ENCODE data around the gene SEMA7A. TPM values are rescaled to one million over a fixed set of nuclear protein-coding genes. Genes with fewer than 3 reads are reported as not detected.

Gene SEMA7A
- total RNA-seq, 4 donors from 2014 or later: 31.8 to 35.6 (median 33.8) TPM

DNA sequence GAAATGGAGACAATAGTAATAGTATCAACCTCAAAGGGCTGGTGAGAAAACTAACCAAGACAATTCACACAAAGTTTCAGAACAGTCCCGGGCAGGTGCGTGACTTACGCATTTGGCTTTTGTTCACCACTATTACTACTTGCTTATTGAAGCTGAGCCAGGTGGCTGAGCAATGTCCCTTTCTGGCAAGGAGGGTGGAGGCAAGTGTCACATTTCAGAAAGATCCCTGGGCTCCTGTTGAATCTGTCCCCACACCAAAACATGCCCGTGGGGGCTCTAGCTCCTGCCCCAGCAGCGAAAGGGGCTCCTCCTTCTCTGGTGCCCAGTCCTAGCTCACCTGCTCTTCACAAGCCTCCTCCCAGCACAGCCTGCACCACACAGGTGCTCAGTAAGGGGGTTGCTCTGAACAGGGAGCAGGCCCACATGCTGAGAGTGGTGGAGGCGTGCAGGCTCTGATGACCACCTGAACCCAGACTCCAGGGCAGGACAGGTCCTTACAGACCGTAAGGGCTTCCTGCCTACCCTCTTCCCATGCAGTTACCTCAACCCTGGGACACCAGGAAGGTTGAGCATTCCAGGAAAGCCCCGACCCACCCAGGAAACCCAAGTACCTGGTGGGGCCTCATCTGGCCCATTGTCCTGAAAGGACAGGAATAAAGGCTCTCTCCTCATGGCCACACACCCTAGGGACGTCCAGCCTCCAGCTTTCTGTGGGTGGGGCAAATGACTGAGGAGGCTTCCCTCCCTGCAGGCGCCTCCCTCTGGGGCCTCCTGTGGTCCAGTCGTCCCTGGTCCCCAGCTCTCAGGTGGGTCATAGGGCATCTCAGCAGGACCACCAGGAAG lies 32.6 kb downstream of the SEMA7A start:
- Histone ChIP-seq H3K36me3 (no peaks in the 10 kb centered on the region), H3K4me1 (peaks cover 0 to 31% (median 6%) of the 10 kb centered on the region in 4 donors), H3K9me3 (no peaks in the 10 kb centered on the region), H3K4me3 (no peak overlapping the region), H3K27ac (peak overlapping the region in 1 of 4 donors; percentile 25), H3K27me3 (no peaks in the 10 kb centered on the region)
- no peak for DNase-seq (ENCODE audit: low spot score in 2 of 2)
- no peak for TF ChIP-seq EP300 (IDR thresholded peaks at IDR 0.05)
- no peak for TF ChIP-seq POLR2A (IDR thresholded peaks at IDR 0.05)
- TF ChIP-seq CTCF (IDR thresholded peaks at IDR 0.05): no peak
- 61 to 72% methylated on average over 9 to 11 of the region's 11 CpGs for WGBS, 2 donors

- TF ChIP-seq CTCF (IDR thresholded peaks at IDR 0.05): no peak
- no peak for TF ChIP-seq EP300 (IDR thresholded peaks at IDR 0.05)
- TF ChIP-seq POLR2A (IDR thresholded peaks at IDR 0.05): no peak
- Histone ChIP-seq H3K9me3 (no peaks in the 10 kb centered on the region), H3K4me3 (no peak overlapping the region), H3K27me3 (no peaks in the 10 kb centered on the region), H3K4me1 (peaks cover 0 to 31% (median 6%) of the 10 kb centered on the region in 4 donors), H3K27ac (peak overlapping the region in 1 of 4 donors; percentile 25), H3K36me3 (no peaks in the 10 kb centered on the region)
- 88 to 90% methylated on average over 9 of the region's 10 CpGs for WGBS, 2 donors
- DNase-seq (ENCODE audit: low spot score in 2 of 2): no peak
Measured at GRCh38 chr15:74400313-74400860, 33.4 kb downstream of the SEMA7A start.

- Histone ChIP-seq H3K27ac (peak overlapping the region in 1 of 4 donors; percentile 54), H3K4me3 (no peak overlapping the region), H3K4me1 (peaks cover 0 to 31% (median 6%) of the 10 kb centered on the region in 4 donors), H3K36me3 (no peaks in the 10 kb centered on the region), H3K27me3 (no peaks in the 10 kb centered on the region), H3K9me3 (no peaks in the 10 kb centered on the region)
- no peak for TF ChIP-seq CTCF (IDR thresholded peaks at IDR 0.05)
- no peak for TF ChIP-seq EP300 (IDR thresholded peaks at IDR 0.05)
- TF ChIP-seq POLR2A (IDR thresholded peaks at IDR 0.05): no peak
- WGBS, 2 donors: 35 to 36% methylated on average over 5 of the region's 5 CpGs
- DNase-seq (ENCODE audit: low spot score in 2 of 2): no peak
Measured at GRCh38 chr15:74399511-74400312, 34.0 kb downstream of the SEMA7A start.

DNA sequence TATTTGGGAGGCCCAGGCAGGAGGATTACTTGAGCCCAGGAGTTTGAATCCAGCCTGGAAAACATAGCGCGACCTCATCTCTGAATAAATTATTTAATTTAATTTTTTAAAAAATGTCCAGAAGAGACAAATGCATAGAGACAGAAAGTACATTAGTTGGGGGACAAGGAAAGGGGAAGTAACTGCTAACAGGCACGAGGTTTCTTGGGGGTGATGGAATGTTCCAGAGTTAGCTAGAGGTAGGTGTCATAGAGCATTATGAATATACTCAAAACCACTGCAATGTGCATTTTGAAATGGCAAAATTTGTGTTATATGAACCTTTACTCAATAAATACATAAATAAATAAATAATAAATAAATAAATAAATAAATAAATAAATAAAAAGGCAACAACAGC lies 34.7 kb downstream of the SEMA7A start:
- peaks cover 0 to 29% (median 4%) of the 10 kb centered on the region in 4 donors for H3K4me1 ChIP-seq
- 89 to 90% methylated on average over 3 of the region's 3 CpGs for WGBS, 2 donors

GRCh38 chr15:74398183-74398582 lies 35.6 kb downstream of the SEMA7A start:
- no peak for DNase-seq (ENCODE audit: low spot score in 2 of 2)
- no peak overlapping the region for H3K4me3 ChIP-seq
- peaks cover 0 to 20% (median 0%) of the 10 kb centered on the region in 4 donors for H3K4me1 ChIP-seq
- H3K36me3 ChIP-seq: no peaks in the 10 kb centered on the region
- H3K27me3 ChIP-seq: no peaks in the 10 kb centered on the region
- no peaks in the 10 kb centered on the region for H3K9me3 ChIP-seq
- WGBS, 2 donors: 92 to 97% methylated on average over 5 of the region's 5 CpGs
- TF ChIP-seq EP300 (IDR thresholded peaks at IDR 0.05) (no peak), POLR2A (IDR thresholded peaks at IDR 0.05) (no peak), CTCF (IDR thresholded peaks at IDR 0.05) (no peak)
- H3K27ac ChIP-seq: no peak overlapping the region

More for the DNA sequence above, 34.7 kb downstream of the SEMA7A start:
- Histone ChIP-seq H3K27ac (peak overlapping the region in 1 of 4 donors; percentile 54), H3K4me3 (no peak overlapping the region), H3K9me3 (no peaks in the 10 kb centered on the region), H3K36me3 (no peaks in the 10 kb centered on the region), H3K27me3 (no peaks in the 10 kb centered on the region)
- no peak for TF ChIP-seq POLR2A (IDR thresholded peaks at IDR 0.05)
- DNase-seq (ENCODE audit: low spot score in 2 of 2): no peak

Measured in tibial nerve (tissue), 4 donors.